T-cell (primary cell): ENCODE measurements around the gene RNF130. TPM values are rescaled to one million over a fixed set of nuclear protein-coding genes. Genes with fewer than 3 reads are reported as not detected.

Experiments used
- ATAC-seq, 4 experiments: fragments of 200-7000 bp in 3 of 4; fragments of 150-1000 bp in 1 of 4; cut with Tn5 transposase; replicated peaks in 1 of 4; 1 replicate in 3 of 4; 2 replicates in 1 of 4; pipeline ENCODE4 v1.10.0; 2021; ENCODE audit warnings: moderate library complexity in 3 of 4, mild to moderate bottlenecking in 2 of 4, moderate number of reproducible peaks in 1 of 4
- CTCF ChIA-PET, 2 donors: fragments of 300-600 bp; sonication (Branson Sonifier 250); formaldehyde crosslinking; loops; one replicate each; lab custom pipeline; 2022; ENCODE audit warnings: antibody characterized with exemption in 2 of 2; lab: Charles Lee
- POLR2A ChIA-PET, 2 donors: fragments of 300-600 bp; sonication (Branson Sonifier 250); formaldehyde crosslinking; loops; one replicate each; lab custom pipeline; 2022; ENCODE audit warnings: antibody characterized with exemption in 2 of 2; lab: Charles Lee
- DNase-seq, 35 experiments: peaks; one replicate each; pipeline versions ENCODE4 v3.0.0 to v3.0.0-alpha.2; 2013 to 2023
- H3K27ac ChIP-seq: one replicate; pipeline ENCODE4 v1.5.1; 2013; ENCODE audit warnings: low read length
- H3K27me3 ChIP-seq, 2 experiments: replicated peaks in 1 of 2; 1 replicate in 1 of 2; 2 replicates in 1 of 2; pipeline versions ENCODE4 v1.6.1 to v1.7.0; 2013; ENCODE audit warnings: low read length in 1 of 2, mixed read lengths in 1 of 2; ENCODE audit not compliant: control insufficient read depth in 2 of 2, insufficient read depth in 2 of 2; ENCODE audit errors: extremely low read depth in 1 of 2
- H3K36me3 ChIP-seq, 2 donors: 1 replicate in 1 of 2; 2 replicates in 1 of 2; pipeline versions ENCODE4 v1.6.1 to v1.7.0; 2013; ENCODE audit warnings: low read length in 1 of 2; ENCODE audit not compliant: control insufficient read depth in 2 of 2, insufficient read depth in 1 of 2; ENCODE audit errors: extremely low read depth in 1 of 2
- H3K4me1 ChIP-seq, 2 experiments: 1 replicate in 1 of 2; 2 replicates in 1 of 2; pipeline versions ENCODE4 v1.6.1 to v1.7.0; 2013; ENCODE audit warnings: low read length in 2 of 2, mixed read lengths in 1 of 2; ENCODE audit not compliant: insufficient read depth in 2 of 2, control insufficient read depth in 1 of 2; ENCODE audit errors: extremely low read depth in 1 of 2
- H3K4me3 ChIP-seq, 2 donors: 1 replicate in 1 of 2; 2 replicates in 1 of 2; pipeline versions ENCODE4 v1.5.1 to v1.7.0; 2013; ENCODE audit warnings: mild to moderate bottlenecking in 2 of 2, low read length in 1 of 2, moderate library complexity in 1 of 2; ENCODE audit not compliant: control insufficient read depth in 1 of 2; ENCODE audit errors: extremely low read depth in 1 of 2
- H3K9me3 ChIP-seq: 2 replicates; pipeline ENCODE4 v1.7.0; 2013
- H3K27ac Mint-ChIP-seq, 2 donors: one replicate each; pipeline ENCODE4 v1.8.0; 2020 to 2021; ENCODE audit warnings: mild to moderate bottlenecking in 2 of 2, mixed read lengths in 2 of 2
- H3K27me3 Mint-ChIP-seq, 2 donors: one replicate each; pipeline ENCODE4 v1.8.0; 2021 to 2022; ENCODE audit warnings: mixed read lengths in 2 of 2
- H3K36me3 Mint-ChIP-seq: one replicate; pipeline ENCODE4 v1.8.0; 2021; ENCODE audit warnings: mixed read lengths
- H3K4me1 Mint-ChIP-seq, 3 donors: one replicate each; pipeline ENCODE4 v1.8.0; 2020 to 2022; ENCODE audit warnings: mixed read lengths in 3 of 3, mild to moderate bottlenecking in 1 of 3
- H3K4me3 Mint-ChIP-seq, 3 donors: one replicate each; pipeline ENCODE4 v1.8.0; 2020 to 2022; ENCODE audit warnings: mild to moderate bottlenecking in 3 of 3, mixed read lengths in 3 of 3, moderate library complexity in 3 of 3
- H3K9me3 Mint-ChIP-seq, 3 donors: one replicate each; pipeline ENCODE4 v1.8.0; 2020 to 2022; ENCODE audit warnings: mixed read lengths in 3 of 3
- WGBS: methylation state at CpG from one replicate; pipeline ENCODE4 v1.1.5; 2013; ENCODE audit warnings: missing lambda C conversion rate; ENCODE audit not compliant: insufficient coverage; 5-methylcytosine and 5-hydroxymethylcytosine counted together
- total RNA-seq, 35 experiments: library from RNA in 6 of 35; stranded (reverse) in 6 of 35; fragments of 120-200 nt in 1 of 35; gene quantifications; one replicate each; pipeline versions ENCODE4 v1.2.1 to v1.2.4 and lab custom pipeline; 2013 to 2026

The RNF130 gene
- total RNA-seq, 5 donors from 2014 or later (not counting 1 experiment from before 2014, with no cell fraction given) = 15.0 to 17.0 (median 16.3) TPM

- no peak overlapping the region for H3K4me3 Mint-ChIP-seq
- no peak overlapping the region for H3K4me3 ChIP-seq
- WGBS = 90% methylated on average over 8 of the region's 15 CpGs
- H3K27me3 ChIP-seq = peaks cover 0 to 30% of the 10 kb centered on the region in 2 experiments
- H3K9me3 Mint-ChIP-seq = peaks cover 0 to 5% (median 4%) of the 10 kb centered on the region in 3 donors
- POLR2A ChIA-PET = no interaction called here
- DNase-seq (no peak), ATAC-seq (no peak)
- CTCF ChIA-PET = no interaction called here
- H3K9me3 ChIP-seq = no peaks in the 10 kb centered on the region
- no peak overlapping the region for H3K27ac Mint-ChIP-seq
- H3K36me3 ChIP-seq = no peaks in the 10 kb centered on the region
- H3K27ac ChIP-seq = no peak overlapping the region
- H3K27me3 Mint-ChIP-seq = peaks cover 3 to 7% of the 10 kb centered on the region in 2 donors
- no peaks in the 10 kb centered on the region for H3K4me1 ChIP-seq
- H3K4me1 Mint-ChIP-seq = no peaks in the 10 kb centered on the region
- no peaks in the 10 kb centered on the region for H3K36me3 Mint-ChIP-seq
These were observed 40.8 kb upstream of the RNF130 start for GRCh38 chr5:180112181-180112861.

- Mint-ChIP-seq H3K27me3 (peaks cover 5 to 11% of the 10 kb centered on the region in 2 donors), H3K27ac (no peak overlapping the region), H3K9me3 (peaks cover 8 to 14% (median 10%) of the 10 kb centered on the region in 3 donors), H3K4me3 (no peak overlapping the region), H3K4me1 (no peaks in the 10 kb centered on the region), H3K36me3 (no peaks in the 10 kb centered on the region)
- Histone ChIP-seq H3K36me3 (no peaks in the 10 kb centered on the region), H3K9me3 (peaks cover 2% of the 10 kb centered on the region), H3K27ac (no peak overlapping the region), H3K27me3 (peaks cover 0 to 29% of the 10 kb centered on the region in 2 experiments), H3K4me1 (no peaks in the 10 kb centered on the region), H3K4me3 (no peak overlapping the region)
- no CpG with 5 or more reads among the region's 7 CpGs for WGBS
- CTCF ChIA-PET = no interaction called here
- POLR2A ChIA-PET = no interaction called here
- ATAC-seq (no peak), DNase-seq (no peak)
These were observed 39.9 kb upstream of the RNF130 start for GRCh38 chr5:180111273-180112002.

GRCh38 chr5:180109920-180110319, 38.4 kb upstream of the RNF130 start:
- WGBS = 59% methylated on average over 3 of the region's 9 CpGs
- H3K4me3 ChIP-seq = no peak overlapping the region
- H3K27me3 Mint-ChIP-seq = peaks cover 8 to 15% of the 10 kb centered on the region in 2 donors
- no peaks in the 10 kb centered on the region for H3K36me3 ChIP-seq
- peaks cover 11 to 18% (median 14%) of the 10 kb centered on the region in 3 donors for H3K9me3 Mint-ChIP-seq
- H3K4me3 Mint-ChIP-seq = no peak overlapping the region
- ChIA-PET POLR2A (no interaction called here), CTCF (no interaction called here)
- H3K27ac Mint-ChIP-seq = no peak overlapping the region
- H3K4me1 ChIP-seq = no peaks in the 10 kb centered on the region
- peaks cover 0 to 27% of the 10 kb centered on the region in 2 experiments for H3K27me3 ChIP-seq
- H3K27ac ChIP-seq = no peak overlapping the region
- DNase-seq (no peak), ATAC-seq (no peak)
- no peaks in the 10 kb centered on the region for H3K4me1 Mint-ChIP-seq
- no peaks in the 10 kb centered on the region for H3K36me3 Mint-ChIP-seq
- H3K9me3 ChIP-seq = peaks cover 2% of the 10 kb centered on the region

GRCh38 chr5:180107005-180107404, 35.4 kb upstream of the RNF130 start:
- ATAC-seq (no peak), DNase-seq (no peak)
- Histone ChIP-seq H3K27me3 (peaks cover 0 to 19% of the 10 kb centered on the region in 2 experiments), H3K4me1 (no peaks in the 10 kb centered on the region), H3K27ac (no peak overlapping the region), H3K36me3 (no peaks in the 10 kb centered on the region), H3K9me3 (peaks cover 2% of the 10 kb centered on the region), H3K4me3 (no peak overlapping the region)
- H3K9me3 Mint-ChIP-seq = peaks cover 11 to 18% (median 14%) of the 10 kb centered on the region in 3 donors
- ChIA-PET CTCF (interaction anchor here in 1 of 2 donors (0.6 kb wide), 1 partner anchor 19 kb away, joined by 3 read pairs; no protein-coding TSS in a partner anchor), POLR2A (no interaction called here)
- H3K4me3 Mint-ChIP-seq = no peak overlapping the region
- whole genome bisulfite sequencing = no CpG with 5 or more reads among the region's 1 CpG
- H3K27ac Mint-ChIP-seq = no peak overlapping the region
- peaks cover 6 to 26% of the 10 kb centered on the region in 2 donors for H3K27me3 Mint-ChIP-seq
- H3K36me3 Mint-ChIP-seq = no peaks in the 10 kb centered on the region
- H3K4me1 Mint-ChIP-seq = no peaks in the 10 kb centered on the region

GRCh38 chr5:180105827-180106312, 34.3 kb upstream of the RNF130 start:
- peaks cover 11 to 18% (median 14%) of the 10 kb centered on the region in 3 donors for H3K9me3 Mint-ChIP-seq
- Histone ChIP-seq H3K27me3 (peaks cover 0 to 15% of the 10 kb centered on the region in 2 experiments), H3K27ac (no peak overlapping the region), H3K4me3 (no peak overlapping the region), H3K36me3 (no peaks in the 10 kb centered on the region), H3K9me3 (peaks cover 2% of the 10 kb centered on the region), H3K4me1 (no peaks in the 10 kb centered on the region)
- ChIA-PET POLR2A (no interaction called here), CTCF (no interaction called here)
- no peak for ATAC-seq
- no peaks in the 10 kb centered on the region for H3K4me1 Mint-ChIP-seq
- H3K27me3 Mint-ChIP-seq = peaks cover 8 to 26% of the 10 kb centered on the region in 2 donors
- H3K4me3 Mint-ChIP-seq = no peak overlapping the region
- DNase-seq = no peak
- WGBS = 90% methylated on average over 2 of the region's 5 CpGs
- H3K27ac Mint-ChIP-seq = no peak overlapping the region
- H3K36me3 Mint-ChIP-seq = no peaks in the 10 kb centered on the region

GRCh38 chr5:180104168-180104530, 32.6 kb upstream of the RNF130 start:
- peaks cover 11 to 18% (median 14%) of the 10 kb centered on the region in 3 donors for H3K9me3 Mint-ChIP-seq
- DNase-seq (no peak), ATAC-seq (no peak)
- ChIA-PET CTCF (no interaction called here), POLR2A (no interaction called here)
- WGBS = 80% methylated on average over 1 of the region's 3 CpGs
- no peaks in the 10 kb centered on the region for H3K4me1 Mint-ChIP-seq
- Histone ChIP-seq H3K36me3 (no peaks in the 10 kb centered on the region), H3K27ac (no peak overlapping the region), H3K27me3 (peaks cover 0 to 18% of the 10 kb centered on the region in 2 experiments), H3K9me3 (peaks cover 2% of the 10 kb centered on the region), H3K4me3 (no peak overlapping the region), H3K4me1 (no peaks in the 10 kb centered on the region)
- no peaks in the 10 kb centered on the region for H3K36me3 Mint-ChIP-seq
- peaks cover 6 to 26% of the 10 kb centered on the region in 2 donors for H3K27me3 Mint-ChIP-seq
- H3K27ac Mint-ChIP-seq = no peak overlapping the region
- no peak overlapping the region for H3K4me3 Mint-ChIP-seq
